HepG2 (cell line): ENCODE results near the gene APOC3. TPM values are rescaled to one million over a fixed set of nuclear protein-coding genes. Genes with fewer than 3 reads are reported as not detected.

ENCODE experiments used
- CSRNP1 ChIP-seq: sonication (generic); formaldehyde crosslinking; IDR thresholded peaks from 2 replicates; pipeline ENCODE4 v1.8.1; 2023; ENCODE audit warnings: mild to moderate bottlenecking, missing genetic modification reagents
- FOXM1 ChIP-seq: sonication (generic); formaldehyde crosslinking; IDR thresholded peaks from 2 replicates; pipeline ENCODE4 v1.5.0; 2020; ENCODE audit warnings: missing genetic modification reagents
- GLI4 ChIP-seq: sonication (generic); formaldehyde crosslinking; IDR thresholded peaks from 2 replicates; pipeline ENCODE4 v1.5.1; 2020; ENCODE audit warnings: missing genetic modification reagents, mild to moderate bottlenecking, moderate library complexity, borderline replicate concordance
- JDP2 ChIP-seq: sonication (generic); formaldehyde crosslinking; IDR thresholded peaks from 2 replicates; pipeline ENCODE4 v1.8.1; 2022; ENCODE audit warnings: missing genetic modification reagents, borderline replicate concordance
- REL ChIP-seq: sonication (generic); formaldehyde crosslinking; conservative IDR thresholded peaks from 2 replicates; pipeline ENCODE4 v1.8.0; 2022; ENCODE audit warnings: mild to moderate bottlenecking, missing genetic modification reagents, moderate library complexity
- SRSF9 ChIP-seq: fragments of 200-400 bp; formaldehyde crosslinking; IDR thresholded peaks from 2 replicates; pipeline ENCODE4 v1.6.1; 2018; ENCODE audit warnings: borderline replicate concordance, mild to moderate bottlenecking, low read depth, low read length; ENCODE audit not compliant: insufficient read depth, poor library complexity, severe bottlenecking
- ZNF180 ChIP-seq: sonication (generic); formaldehyde crosslinking; IDR thresholded peaks from 2 replicates; pipeline ENCODE4 v1.4.0; 2020; ENCODE audit warnings: low read depth, missing genetic modification reagents, borderline replicate concordance
- ZNF280D ChIP-seq: sonication (generic); formaldehyde crosslinking; IDR thresholded peaks from 2 replicates; pipeline ENCODE4 v1.5.1; 2020; ENCODE audit warnings: mild to moderate bottlenecking, missing genetic modification reagents
- ZNF292 ChIP-seq: sonication (generic); formaldehyde crosslinking; IDR thresholded peaks from 2 replicates; pipeline ENCODE4 v1.8.1; 2022; ENCODE audit warnings: mild to moderate bottlenecking, low read depth, missing genetic modification reagents, borderline replicate concordance
- ZNF746 ChIP-seq: sonication (generic); formaldehyde crosslinking; IDR thresholded peaks from 2 replicates; pipeline ENCODE4 v1.8.0; 2022; ENCODE audit warnings: mild to moderate bottlenecking, missing genetic modification reagents
- ZNF777 ChIP-seq: sonication (generic); formaldehyde crosslinking; IDR thresholded peaks from 2 replicates; pipeline ENCODE4 v1.4.0; 2020; ENCODE audit warnings: missing genetic modification reagents
- polyA plus RNA-seq, 8 experiments: library from polyadenylated mRNA; depleted of rRNA in 3 of 8; stranded (reverse) in 7 of 8; unstranded in 1 of 8; fragments of >200 nt; fragmentation: Illumina TruSeq in 4 of 8; extraction: Trizol in 4 of 8; gene quantifications; 2 replicates each; pipeline versions ENCODE4 v1.2.1 to v1.2.3, GENCODE V29; 2011 to 2016; ENCODE audit warnings: low read depth in 4 of 8, missing spikeins in 1 of 8, mixed read lengths in 1 of 8; ENCODE audit not compliant: insufficient read depth in 1 of 8
- total RNA-seq, 5 experiments: library from RNA; depleted of rRNA; stranded (reverse); fragments of >200 nt; fragmentation: Illumina TruSeq; extraction: Trizol; gene quantifications; 2 replicates each; pipeline ENCODE4 v1.2.3, GENCODE V29; 2016; ENCODE audit warnings: low read depth in 1 of 5
- TF ChIP-seq, protein P1 (sequence below): sonication (generic); formaldehyde crosslinking; IDR thresholded peaks from 2 replicates; pipeline ENCODE4 v1.4.0; 2020; ENCODE audit warnings: mild to moderate bottlenecking, missing genetic modification reagents
- TF ChIP-seq, protein P2 (sequence below): sonication (generic); formaldehyde crosslinking; IDR thresholded peaks from 2 replicates; pipeline ENCODE4 v1.8.0; 2022; ENCODE audit warnings: low read depth, missing genetic modification reagents

The APOC3 gene
- total and polyA plus RNA-seq, 2 of the 13 experiments (the other 11 are each of a cell fraction or from before 2014, with no cell fraction given): 314 to 687 TPM

DNA sequence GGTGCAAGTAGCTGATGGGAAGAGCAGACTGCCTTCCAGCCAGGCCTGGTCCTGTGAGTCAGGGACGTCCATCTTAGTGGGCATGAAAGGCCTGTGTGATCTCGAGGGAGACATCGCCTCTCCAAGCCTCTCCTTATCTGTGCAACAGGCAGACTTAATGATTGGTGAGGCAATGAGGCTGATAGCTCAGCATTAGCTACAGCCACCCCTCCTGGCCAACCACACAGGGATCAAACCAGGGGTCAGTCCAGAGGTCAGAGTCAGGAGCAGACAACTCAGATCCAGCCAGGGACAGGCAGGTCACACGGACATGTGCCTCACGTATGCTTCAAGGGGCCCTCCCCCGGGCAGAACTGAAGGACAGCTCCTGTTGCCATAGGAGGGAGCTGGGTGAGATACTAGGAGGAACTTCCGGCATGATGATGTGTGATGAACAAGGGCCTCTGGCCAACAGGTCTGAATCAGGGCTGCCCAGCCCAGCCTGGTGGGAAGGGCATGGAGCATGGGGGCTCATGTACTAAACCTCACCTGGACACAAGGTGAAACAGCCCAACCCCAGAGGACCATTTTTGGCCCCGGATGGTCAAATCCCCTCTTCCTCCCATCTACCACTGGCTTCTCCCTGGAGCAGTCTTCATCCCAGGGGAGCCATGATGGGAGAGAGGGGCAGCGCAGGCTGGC is 2.8 kb upstream of the APOC3 start (continued):
- peak; percentile 69; the same call in 1 of the 2 replicates for TF ChIP-seq REL
- TF ChIP-seq FOXM1 (CRISPR knock-in tag): no peak
- peak; percentile 10; the same call in 1 of the 2 replicates for TF ChIP-seq CSRNP1 (CRISPR knock-in tag)
- TF ChIP-seq ZNF746 (CRISPR knock-in tag): peak; percentile 92; the same call in 1 of the 2 replicates
- TF ChIP-seq, protein P1, sequence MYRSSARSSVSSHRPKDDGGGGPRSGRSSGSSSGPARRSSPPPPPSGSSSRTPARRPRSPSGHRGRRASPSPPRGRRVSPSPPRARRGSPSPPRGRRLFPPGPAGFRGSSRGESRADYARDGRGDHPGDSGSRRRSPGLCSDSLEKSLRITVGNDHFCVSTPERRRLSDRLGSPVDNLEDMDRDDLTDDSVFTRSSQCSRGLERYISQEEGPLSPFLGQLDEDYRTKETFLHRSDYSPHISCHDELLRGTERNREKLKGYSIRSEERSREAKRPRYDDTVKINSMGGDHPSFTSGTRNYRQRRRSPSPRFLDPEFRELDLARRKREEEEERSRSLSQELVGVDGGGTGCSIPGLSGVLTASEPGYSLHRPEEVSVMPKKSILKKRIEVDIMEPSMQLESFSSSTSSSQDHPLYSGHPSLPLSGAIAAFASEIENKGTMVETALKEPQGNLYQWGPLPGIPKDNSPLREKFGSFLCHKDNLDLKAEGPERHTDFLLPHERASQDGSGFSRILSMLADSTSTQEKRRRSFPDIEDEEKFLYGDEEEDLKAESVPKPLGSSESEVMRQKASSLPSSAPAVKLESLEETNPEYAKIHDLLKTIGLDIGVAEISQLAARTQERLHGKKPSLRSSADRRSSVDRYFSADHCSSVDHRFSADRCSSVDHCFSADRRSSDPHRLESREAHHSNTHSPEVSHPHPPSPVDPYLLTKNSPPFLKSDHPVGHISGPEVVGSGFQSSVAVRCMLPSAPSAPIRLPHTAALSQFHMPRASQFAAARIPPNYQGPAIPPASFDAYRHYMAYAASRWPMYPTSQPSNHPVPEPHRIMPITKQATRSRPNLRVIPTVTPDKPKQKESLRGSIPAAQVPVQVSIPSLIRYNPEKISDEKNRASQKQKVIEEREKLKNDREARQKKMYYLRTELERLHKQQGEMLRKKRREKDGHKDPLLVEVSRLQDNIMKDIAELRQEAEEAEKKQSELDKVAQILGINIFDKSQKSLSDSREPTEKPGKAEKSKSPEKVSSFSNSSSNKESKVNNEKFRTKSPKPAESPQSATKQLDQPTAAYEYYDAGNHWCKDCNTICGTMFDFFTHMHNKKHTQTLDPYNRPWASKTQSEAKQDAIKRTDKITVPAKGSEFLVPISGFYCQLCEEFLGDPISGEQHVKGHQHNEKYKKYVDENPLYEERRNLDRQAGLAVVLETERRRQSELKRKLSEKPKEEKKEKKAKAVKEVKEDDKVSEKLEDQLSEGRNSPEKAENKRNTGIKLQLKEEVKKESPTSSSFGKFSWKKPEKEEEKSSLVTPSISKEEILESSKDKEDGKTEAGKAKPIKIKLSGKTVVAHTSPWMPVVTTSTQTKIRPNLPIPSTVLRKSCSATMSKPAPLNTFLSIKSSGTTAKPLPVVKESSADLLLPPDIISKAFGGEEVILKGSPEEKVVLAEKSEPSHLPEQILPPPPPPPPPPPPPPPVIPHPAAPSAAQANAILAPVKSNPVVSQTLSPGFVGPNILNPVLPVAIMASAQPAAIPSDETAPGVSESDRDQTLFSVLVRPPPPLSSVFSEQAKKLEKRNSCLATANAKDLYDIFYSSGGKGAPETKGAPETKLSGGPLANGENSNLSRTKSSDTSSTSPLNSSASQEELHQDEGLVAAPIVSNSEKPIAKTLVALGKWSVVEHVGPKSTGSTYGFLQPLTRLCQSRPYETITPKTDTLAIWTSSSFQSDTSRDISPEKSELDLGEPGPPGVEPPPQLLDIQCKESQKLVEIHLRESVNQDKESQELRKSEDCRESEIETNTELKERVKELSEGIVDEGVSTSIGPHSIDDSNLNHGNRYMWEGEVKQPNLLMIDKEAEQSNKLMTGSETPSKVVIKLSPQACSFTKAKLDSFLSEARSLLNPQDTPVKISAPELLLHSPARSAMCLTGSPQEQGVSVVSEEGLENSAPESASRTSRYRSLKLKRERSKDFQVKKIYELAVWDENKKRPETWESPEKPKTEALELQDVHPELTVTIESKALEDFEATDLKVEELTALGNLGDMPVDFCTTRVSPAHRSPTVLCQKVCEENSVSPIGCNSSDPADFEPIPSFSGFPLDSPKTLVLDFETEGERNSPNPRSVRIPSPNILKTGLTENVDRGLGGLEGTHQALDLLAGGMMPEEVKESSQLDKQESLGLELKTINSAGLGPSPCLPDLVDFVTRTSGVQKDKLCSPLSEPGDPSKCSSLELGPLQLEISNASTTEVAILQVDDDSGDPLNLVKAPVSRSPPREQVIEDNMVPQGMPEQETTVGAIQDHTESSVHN (CRISPR knock-in tag): peak; percentile 59; the same call in 1 of the 2 replicates
- TF ChIP-seq ZNF292 (CRISPR knock-in tag): peak; percentile 90
- no peak for TF ChIP-seq ZNF280D
- no peak for TF ChIP-seq SRSF9
- no peak for TF ChIP-seq GLI4 (CRISPR knock-in tag)
- TF ChIP-seq, protein P2, sequence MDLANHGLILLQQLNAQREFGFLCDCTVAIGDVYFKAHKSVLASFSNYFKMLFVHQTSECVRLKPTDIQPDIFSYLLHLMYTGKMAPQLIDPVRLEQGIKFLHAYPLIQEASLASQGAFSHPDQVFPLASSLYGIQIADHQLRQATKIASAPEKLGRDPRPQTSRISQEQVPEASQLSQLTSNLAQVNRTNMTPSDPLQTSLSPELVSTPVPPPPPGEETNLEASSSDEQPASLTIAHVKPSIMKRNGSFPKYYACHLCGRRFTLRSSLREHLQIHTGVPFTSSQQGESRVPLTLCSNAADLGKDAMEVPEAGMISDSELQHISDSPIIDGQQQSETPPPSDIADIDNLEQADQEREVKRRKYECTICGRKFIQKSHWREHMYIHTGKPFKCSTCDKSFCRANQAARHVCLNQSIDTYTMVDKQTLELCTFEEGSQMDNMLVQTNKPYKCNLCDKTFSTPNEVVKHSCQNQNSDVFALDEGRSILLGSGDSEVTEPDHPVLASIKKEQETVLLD (CRISPR knock-in tag): no peak
- TF ChIP-seq JDP2 (CRISPR knock-in tag): no peak; the same call in 1 of the 2 replicates
- TF ChIP-seq ZNF180 (CRISPR knock-in tag): no peak
- TF ChIP-seq ZNF777 (CRISPR knock-in tag): peak; percentile 59
